Adrenal gland (tissue), 5 donors: ENCODE data around the gene RNASE12.

Source experiments
- POLR2A ChIP-seq, 2 donors: fragments of 450-650 bp; IDR thresholded peaks; one replicate each; pipeline ENCODE4 v1.6.1; 2017; ENCODE audit warnings: antibody characterized with exemption in 2 of 2, mild to moderate bottlenecking in 2 of 2, moderate library complexity in 1 of 2
- TF ChIP-seq, protein P1 (sequence below), 6 experiments: fragments of 450-650 bp in 4 of 6; fragments of 200-600 bp in 2 of 6; sonication (generic) in 1 of 6; IDR thresholded peaks; 1 replicate in 5 of 6; 2 replicates in 1 of 6; pipeline versions ENCODE4 v1.5.1 to v1.8.0; 2016 to 2021; ENCODE audit warnings: antibody characterized with exemption in 6 of 6, mild to moderate bottlenecking in 2 of 6, moderate library complexity in 1 of 6
- donor health status: DM: no; HTN: no; CAD: no.

DNA sequence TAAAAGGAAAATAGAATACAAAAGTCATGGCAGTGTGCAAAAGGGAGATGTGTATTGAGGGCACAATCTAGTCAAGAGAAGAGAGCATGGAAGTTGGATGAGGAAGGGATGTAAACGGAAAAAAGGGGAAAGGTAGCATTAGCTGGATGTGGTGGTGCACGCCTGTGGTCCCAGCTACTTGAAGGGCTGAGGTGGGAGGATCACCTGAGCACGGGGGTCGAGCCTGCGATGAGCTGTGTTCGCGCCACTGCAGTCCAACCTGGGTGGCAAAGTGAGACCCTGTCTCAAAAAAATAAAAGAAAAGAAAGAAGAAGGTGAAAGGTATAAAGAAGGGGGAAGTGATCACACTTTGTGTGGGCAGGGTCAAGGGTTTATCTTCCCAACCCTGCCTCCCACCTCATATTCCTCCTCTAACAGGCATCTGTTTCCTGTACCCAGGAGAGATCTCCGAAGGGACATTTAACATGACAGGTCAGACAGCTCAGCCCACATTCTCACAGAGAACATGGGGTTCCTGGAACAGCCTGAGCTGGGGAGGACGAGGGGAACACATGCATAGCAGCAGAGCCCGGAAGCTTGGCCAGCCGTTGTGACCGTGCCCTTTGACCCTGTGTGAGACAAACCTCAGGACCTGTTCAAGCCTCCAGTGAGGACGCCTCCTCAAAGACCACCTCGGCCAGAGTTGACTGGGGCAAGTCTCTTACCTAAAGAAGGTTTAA, 12.2 kb downstream of the RNASE12 start:
- no peak for TF ChIP-seq POLR2A (IDR thresholded peaks at IDR 0.05)
- TF ChIP-seq, protein P1, sequence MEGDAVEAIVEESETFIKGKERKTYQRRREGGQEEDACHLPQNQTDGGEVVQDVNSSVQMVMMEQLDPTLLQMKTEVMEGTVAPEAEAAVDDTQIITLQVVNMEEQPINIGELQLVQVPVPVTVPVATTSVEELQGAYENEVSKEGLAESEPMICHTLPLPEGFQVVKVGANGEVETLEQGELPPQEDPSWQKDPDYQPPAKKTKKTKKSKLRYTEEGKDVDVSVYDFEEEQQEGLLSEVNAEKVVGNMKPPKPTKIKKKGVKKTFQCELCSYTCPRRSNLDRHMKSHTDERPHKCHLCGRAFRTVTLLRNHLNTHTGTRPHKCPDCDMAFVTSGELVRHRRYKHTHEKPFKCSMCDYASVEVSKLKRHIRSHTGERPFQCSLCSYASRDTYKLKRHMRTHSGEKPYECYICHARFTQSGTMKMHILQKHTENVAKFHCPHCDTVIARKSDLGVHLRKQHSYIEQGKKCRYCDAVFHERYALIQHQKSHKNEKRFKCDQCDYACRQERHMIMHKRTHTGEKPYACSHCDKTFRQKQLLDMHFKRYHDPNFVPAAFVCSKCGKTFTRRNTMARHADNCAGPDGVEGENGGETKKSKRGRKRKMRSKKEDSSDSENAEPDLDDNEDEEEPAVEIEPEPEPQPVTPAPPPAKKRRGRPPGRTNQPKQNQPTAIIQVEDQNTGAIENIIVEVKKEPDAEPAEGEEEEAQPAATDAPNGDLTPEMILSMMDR (IDR thresholded peaks at IDR 0.05): no peak
